Keratinocyte (primary cell): Measurements from ENCODE around the gene ARHGEF38.

ENCODE experiments used
- EZH2 ChIP-seq: IDR thresholded peaks from one replicate; pipeline ENCODE4 v1.6.1; 2012; ENCODE audit warnings: inconsistent platforms, mild to moderate bottlenecking, low read length, moderate library complexity
- TF ChIP-seq, protein P1 (sequence below), 3 experiments: IDR thresholded peaks in 1 of 3; conservative IDR thresholded peaks in 1 of 3; optimal IDR thresholded peaks in 1 of 3; 2 replicates in 2 of 3; 3 replicates in 1 of 3; pipeline versions ENCODE3 to v1.5.1; 2011; ENCODE audit warnings: low read length in 3 of 3, mild to moderate bottlenecking in 3 of 3, moderate library complexity in 2 of 3, control low read depth in 1 of 3, inconsistent platforms in 1 of 3; ENCODE audit not compliant: insufficient read depth in 2 of 3; ENCODE audit errors: extremely low read depth in 1 of 3

- TF ChIP-seq, protein P1, sequence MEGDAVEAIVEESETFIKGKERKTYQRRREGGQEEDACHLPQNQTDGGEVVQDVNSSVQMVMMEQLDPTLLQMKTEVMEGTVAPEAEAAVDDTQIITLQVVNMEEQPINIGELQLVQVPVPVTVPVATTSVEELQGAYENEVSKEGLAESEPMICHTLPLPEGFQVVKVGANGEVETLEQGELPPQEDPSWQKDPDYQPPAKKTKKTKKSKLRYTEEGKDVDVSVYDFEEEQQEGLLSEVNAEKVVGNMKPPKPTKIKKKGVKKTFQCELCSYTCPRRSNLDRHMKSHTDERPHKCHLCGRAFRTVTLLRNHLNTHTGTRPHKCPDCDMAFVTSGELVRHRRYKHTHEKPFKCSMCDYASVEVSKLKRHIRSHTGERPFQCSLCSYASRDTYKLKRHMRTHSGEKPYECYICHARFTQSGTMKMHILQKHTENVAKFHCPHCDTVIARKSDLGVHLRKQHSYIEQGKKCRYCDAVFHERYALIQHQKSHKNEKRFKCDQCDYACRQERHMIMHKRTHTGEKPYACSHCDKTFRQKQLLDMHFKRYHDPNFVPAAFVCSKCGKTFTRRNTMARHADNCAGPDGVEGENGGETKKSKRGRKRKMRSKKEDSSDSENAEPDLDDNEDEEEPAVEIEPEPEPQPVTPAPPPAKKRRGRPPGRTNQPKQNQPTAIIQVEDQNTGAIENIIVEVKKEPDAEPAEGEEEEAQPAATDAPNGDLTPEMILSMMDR (optimal IDR thresholded peaks at IDR 0.05 in 1 of 3, IDR thresholded peaks at IDR 0.05 in 1 of 3, conservative IDR thresholded peaks at IDR 0.05 in 1 of 3; ENCODE audit: extremely low read depth in 1 of 3, insufficient read depth in 2 of 3, low read length in 3 of 3), result no peak
- no peak for TF ChIP-seq EZH2
Observed at GRCh38 chr4:105572296-105572695, 19.9 kb downstream of the ARHGEF38 start.
